Caco-2 (cell line): Measurements from ENCODE around the gene STAB2. TPM values are rescaled to one million over a fixed set of nuclear protein-coding genes. Genes with fewer than 3 reads are reported as not detected.

ENCODE experiments used
- BruUV-seq: library from RNA; stranded (reverse); fragments of 400-500 nt; replicated peaks from 2 replicates; lab custom pipeline; 2021; lab: Mats Ljungman, UMichigan
- CTCF ChIA-PET: fragments of 300-600 bp; sonication (Branson Sonifier 250); formaldehyde crosslinking; loops from one replicate; lab custom pipeline; 2022; ENCODE audit warnings: antibody characterized with exemption; lab: Charles Lee
- POLR2A ChIA-PET: fragments of 300-600 bp; sonication (Branson Sonifier 250); formaldehyde crosslinking; loops from one replicate; lab custom pipeline; 2022; ENCODE audit warnings: antibody characterized with exemption; lab: Charles Lee
- DNase-seq, 2 experiments: peaks; one replicate each; pipeline versions ENCODE4 v3.0.0 to v3.0.0-alpha.2; 2020 to 2022
- H3K27me3 ChIP-seq: replicated peaks from 2 replicates; pipeline ENCODE4 v1.6.0; 2011; ENCODE audit warnings: low read length; ENCODE audit not compliant: control insufficient read depth, insufficient read depth
- H3K36me3 ChIP-seq: 2 replicates; pipeline ENCODE4 v1.5.1; 2011; ENCODE audit warnings: low read length; ENCODE audit not compliant: control insufficient read depth, insufficient read depth
- H3K4me1 ChIP-seq: fragments of 250-450 bp; sonication (Bioruptor Pico); 2 replicates; pipeline ENCODE4 v1.5.1; 2020; ENCODE audit warnings: mild to moderate bottlenecking
- H3K4me3 ChIP-seq: 2 replicates; pipeline ENCODE4 v1.5.1; 2011; ENCODE audit warnings: low read depth, mild to moderate bottlenecking, control low read depth, low read length
- H3K9me3 ChIP-seq: fragments of 250-450 bp; sonication (Bioruptor Pico); 2 replicates; pipeline ENCODE4 v1.5.1; 2020; ENCODE audit warnings: mild to moderate bottlenecking, moderate library complexity
- H3K27ac Mint-ChIP-seq: one replicate; pipeline ENCODE4 v1.8.0; 2022; ENCODE audit warnings: mixed read lengths; ENCODE audit not compliant: unreplicated experiment
- H3K27me3 Mint-ChIP-seq: one replicate; pipeline ENCODE4 v1.8.0; 2022; ENCODE audit warnings: mixed read lengths; ENCODE audit not compliant: insufficient read depth, unreplicated experiment
- H3K36me3 Mint-ChIP-seq: one replicate; pipeline ENCODE4 v1.8.0; 2022; ENCODE audit warnings: mild to moderate bottlenecking, mixed read lengths; ENCODE audit not compliant: insufficient read depth, unreplicated experiment
- H3K4me1 Mint-ChIP-seq: one replicate; pipeline ENCODE4 v1.8.0; 2022; ENCODE audit warnings: low read depth, mixed read lengths; ENCODE audit not compliant: unreplicated experiment
- H3K4me3 Mint-ChIP-seq: one replicate; pipeline ENCODE4 v1.8.0; 2022; ENCODE audit warnings: mild to moderate bottlenecking, moderate library complexity, mixed read lengths; ENCODE audit not compliant: unreplicated experiment
- H3K9me3 Mint-ChIP-seq: one replicate; pipeline ENCODE4 v1.8.0; 2022; ENCODE audit warnings: mixed read lengths; ENCODE audit not compliant: unreplicated experiment
- CTCF ChIP-seq, 2 experiments: fragments of 200-600 bp in 1 of 2; IDR thresholded peaks; 1 replicate in 1 of 2; 2 replicates in 1 of 2; pipeline versions ENCODE4 v1.5.1 to v1.8.0; 2011 to 2022; ENCODE audit warnings: antibody characterized with exemption in 1 of 2, control low read depth in 1 of 2, inconsistent platforms in 1 of 2, low read depth in 1 of 2, low read length in 1 of 2, mild to moderate bottlenecking in 1 of 2, moderate library complexity in 1 of 2; ENCODE audit not compliant: insufficient read depth in 1 of 2, severe bottlenecking in 1 of 2, unreplicated experiment in 1 of 2
- intact Hi-C: fragments of 100-400 bp; cut with micrococcal nuclease; formaldehyde crosslinking; loops from one replicate; pipeline ENCODE4 v1.10.0; 2022; ENCODE audit not compliant: unreplicated experiment
- total RNA-seq: library from RNA; stranded (reverse); gene quantifications from 2 replicates; pipeline ENCODE4 v1.2.3, GENCODE V29; 2022

STAB2 gene
- total RNA-seq, 1 experiment from 2014 or later = 0.25 TPM

GRCh38 chr12:103810111-103810510 lies 223.0 kb downstream of the STAB2 start:
- Histone ChIP-seq H3K9me3 (no peaks in the 10 kb centered on the region), H3K4me3 (no peak overlapping the region), H3K36me3 (no peaks in the 10 kb centered on the region; the same call in 1 of the 2 replicates), H3K27me3 (no peaks in the 10 kb centered on the region), H3K4me1 (peaks cover 4% of the 10 kb centered on the region; the same call in 1 of the 2 replicates)
- Mint-ChIP-seq H3K36me3 (peaks cover 8% of the 10 kb centered on the region), H3K27ac (no peak overlapping the region), H3K4me3 (no peak overlapping the region), H3K27me3 (no peaks in the 10 kb centered on the region), H3K9me3 (no peaks in the 10 kb centered on the region), H3K4me1 (peaks cover 11% of the 10 kb centered on the region)
- DNase-seq = no peak
- ChIA-PET CTCF (no interaction called here), POLR2A (no interaction called here)
- no TSS peak for BruUV-seq
- TF ChIP-seq CTCF (IDR thresholded peaks at IDR 0.05; ENCODE audit: insufficient read depth in 1 of 2, low read depth in 1 of 2, low read length in 1 of 2, severe bottlenecking in 1 of 2, unreplicated experiment in 1 of 2) = no peak
- intact Hi-C loops = no loop called here

- no peaks in the 10 kb centered on the region for H3K27me3 Mint-ChIP-seq
- Histone ChIP-seq H3K4me3 (no peak overlapping the region), H3K36me3 (no peaks in the 10 kb centered on the region; the same call in 1 of the 2 replicates), H3K27me3 (no peaks in the 10 kb centered on the region), H3K4me1 (no peaks in the 10 kb centered on the region), H3K9me3 (no peaks in the 10 kb centered on the region)
- H3K36me3 Mint-ChIP-seq = peaks cover 8% of the 10 kb centered on the region
- TF ChIP-seq CTCF (IDR thresholded peaks at IDR 0.05; ENCODE audit: insufficient read depth in 1 of 2, low read depth in 1 of 2, low read length in 1 of 2, severe bottlenecking in 1 of 2, unreplicated experiment in 1 of 2) = no peak
- POLR2A ChIA-PET = no interaction called here
- CTCF ChIA-PET = no interaction called here
- H3K9me3 Mint-ChIP-seq = no peaks in the 10 kb centered on the region
- no peak for DNase-seq
- H3K4me1 Mint-ChIP-seq = no peaks in the 10 kb centered on the region
- H3K4me3 Mint-ChIP-seq = no peak overlapping the region
- intact Hi-C loops = no loop called here
- H3K27ac Mint-ChIP-seq = no peak overlapping the region
- no TSS peak for BruUV-seq
Measured at GRCh38 chr12:103811791-103812190, 224.7 kb downstream of the STAB2 start.

GRCh38 chr12:103812789-103813188 lies 225.7 kb downstream of the STAB2 start:
- Mint-ChIP-seq H3K4me1 (no peaks in the 10 kb centered on the region), H3K36me3 (peaks cover 8% of the 10 kb centered on the region), H3K4me3 (no peak overlapping the region), H3K9me3 (no peaks in the 10 kb centered on the region), H3K27ac (no peak overlapping the region), H3K27me3 (no peaks in the 10 kb centered on the region)
- H3K9me3 ChIP-seq = no peaks in the 10 kb centered on the region
- H3K4me3 ChIP-seq = no peak overlapping the region
- no peaks in the 10 kb centered on the region for H3K27me3 ChIP-seq
- intact Hi-C loops = no loop called here
- no peaks in the 10 kb centered on the region; the same call in 1 of the 2 replicates for H3K36me3 ChIP-seq
- no peaks in the 10 kb centered on the region for H3K4me1 ChIP-seq
- no peak for DNase-seq
- CTCF ChIA-PET = no interaction called here
- POLR2A ChIA-PET = no interaction called here
- no TSS peak for BruUV-seq
- no peak for TF ChIP-seq CTCF (IDR thresholded peaks at IDR 0.05; ENCODE audit: insufficient read depth in 1 of 2, low read depth in 1 of 2, low read length in 1 of 2, severe bottlenecking in 1 of 2, unreplicated experiment in 1 of 2)
